Measurements from ENCODE around the gene GPC3.

Gene GPC3

DNA sequence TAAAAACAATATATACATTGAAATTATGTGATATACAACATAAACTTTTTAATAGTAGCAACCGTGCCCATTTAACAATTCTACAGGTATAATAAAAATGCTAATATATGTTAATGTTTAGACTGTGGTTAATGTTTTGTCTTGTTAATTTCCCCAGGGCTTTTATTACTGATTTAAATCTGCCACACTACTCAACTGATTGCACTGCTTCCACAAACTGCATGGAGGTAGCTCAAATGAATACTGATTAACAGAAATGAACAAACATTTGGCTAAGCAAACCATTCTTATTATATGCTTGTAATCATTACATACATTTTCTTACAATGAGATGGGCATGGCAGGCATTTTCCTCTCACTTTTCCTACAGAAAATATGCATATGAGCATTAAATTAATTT is 275.9 kb downstream of the GPC3 start:
- H3K4me1 Mint-ChIP-seq (ENCODE audit: low read depth) = no peaks in the 10 kb centered on the region
- no peak overlapping the region for H3K27ac Mint-ChIP-seq
- peaks cover 50% of the 10 kb centered on the region for H3K27me3 Mint-ChIP-seq
- H3K4me3 Mint-ChIP-seq = no peak overlapping the region
- DNase-seq = no peak
- H3K36me3 Mint-ChIP-seq (ENCODE audit: low read depth) = no peaks in the 10 kb centered on the region
- H3K9me3 Mint-ChIP-seq = no peaks in the 10 kb centered on the region

DNA sequence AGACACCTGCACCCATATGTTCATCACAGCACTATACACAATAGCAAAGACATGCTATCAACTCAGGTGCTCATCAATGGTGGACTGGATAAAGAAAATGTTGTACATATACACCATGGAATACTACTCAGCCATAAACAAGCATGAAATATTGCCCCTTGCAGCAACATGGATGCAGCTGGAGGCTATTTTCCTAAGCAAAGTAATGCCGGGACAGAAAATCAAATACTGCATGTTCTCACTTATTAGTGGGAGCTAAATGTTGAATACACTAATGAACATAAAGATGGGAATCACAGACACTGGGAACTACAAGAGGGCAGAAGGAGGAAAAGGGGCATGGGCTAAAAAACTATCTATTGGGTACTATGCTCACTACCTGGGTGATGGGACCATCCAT is 278.5 kb downstream of the GPC3 start:
- Mint-ChIP-seq H3K27me3 (peaks cover 54% of the 10 kb centered on the region), H3K36me3 (ENCODE audit: low read depth) (no peaks in the 10 kb centered on the region)

GRCh38 chrX:133702230-133702629 is 283.2 kb downstream of the GPC3 start:
- Mint-ChIP-seq H3K4me3 (no peak overlapping the region), H3K27ac (no peak overlapping the region), H3K27me3 (peaks cover 56% of the 10 kb centered on the region), H3K9me3 (no peaks in the 10 kb centered on the region), H3K36me3 (ENCODE audit: low read depth) (no peaks in the 10 kb centered on the region), H3K4me1 (ENCODE audit: low read depth) (no peaks in the 10 kb centered on the region)
- no peak for DNase-seq

More for the DNA sequence above, 278.5 kb downstream of the GPC3 start:
- H3K4me3 Mint-ChIP-seq = no peak overlapping the region
- no peaks in the 10 kb centered on the region for H3K9me3 Mint-ChIP-seq
- H3K27ac Mint-ChIP-seq = no peak overlapping the region
- no peak for DNase-seq
- no peaks in the 10 kb centered on the region for H3K4me1 Mint-ChIP-seq (ENCODE audit: low read depth)

GRCh38 chrX:133699023-133699728 is 286.2 kb downstream of the GPC3 start:
- H3K9me3 Mint-ChIP-seq = no peaks in the 10 kb centered on the region
- H3K36me3 Mint-ChIP-seq (ENCODE audit: low read depth) = no peaks in the 10 kb centered on the region
- no peak overlapping the region for H3K27ac Mint-ChIP-seq
- H3K4me1 Mint-ChIP-seq (ENCODE audit: low read depth) = no peaks in the 10 kb centered on the region
- peaks cover 44% of the 10 kb centered on the region for H3K27me3 Mint-ChIP-seq
- no peak for DNase-seq
- no peak overlapping the region for H3K4me3 Mint-ChIP-seq

DNA sequence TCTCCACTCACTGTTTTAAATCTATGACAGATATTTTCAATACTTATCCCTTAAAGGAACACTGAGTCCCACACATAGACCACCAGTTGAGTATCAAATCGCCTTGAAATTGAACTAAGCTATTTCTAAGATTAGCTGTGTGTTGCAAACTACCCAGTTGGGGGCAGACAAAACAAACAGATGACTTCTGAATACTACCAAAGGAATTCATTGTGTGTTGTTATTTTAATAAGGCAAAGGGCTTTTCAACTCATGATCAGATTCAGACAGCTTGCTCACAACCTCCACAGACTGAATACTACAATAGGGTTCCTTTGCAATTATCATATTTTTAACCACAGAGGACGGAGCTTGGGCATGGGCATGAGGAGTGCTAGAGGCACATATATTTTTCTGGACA is 287.1 kb downstream of the GPC3 start:
- no peaks in the 10 kb centered on the region for H3K9me3 Mint-ChIP-seq
- H3K4me3 Mint-ChIP-seq = no peak overlapping the region
- peaks cover 47% of the 10 kb centered on the region for H3K27me3 Mint-ChIP-seq
- no peak for DNase-seq
- no peak overlapping the region for H3K27ac Mint-ChIP-seq
- H3K36me3 Mint-ChIP-seq (ENCODE audit: low read depth) = no peaks in the 10 kb centered on the region
- no peaks in the 10 kb centered on the region for H3K4me1 Mint-ChIP-seq (ENCODE audit: low read depth)

GRCh38 chrX:133697656-133698055 is 287.7 kb downstream of the GPC3 start:
- Mint-ChIP-seq H3K27ac (no peak overlapping the region), H3K4me3 (no peak overlapping the region), H3K27me3 (peaks cover 44% of the 10 kb centered on the region), H3K9me3 (no peaks in the 10 kb centered on the region), H3K36me3 (ENCODE audit: low read depth) (no peaks in the 10 kb centered on the region), H3K4me1 (ENCODE audit: low read depth) (no peaks in the 10 kb centered on the region)
- no peak for DNase-seq

DNA sequence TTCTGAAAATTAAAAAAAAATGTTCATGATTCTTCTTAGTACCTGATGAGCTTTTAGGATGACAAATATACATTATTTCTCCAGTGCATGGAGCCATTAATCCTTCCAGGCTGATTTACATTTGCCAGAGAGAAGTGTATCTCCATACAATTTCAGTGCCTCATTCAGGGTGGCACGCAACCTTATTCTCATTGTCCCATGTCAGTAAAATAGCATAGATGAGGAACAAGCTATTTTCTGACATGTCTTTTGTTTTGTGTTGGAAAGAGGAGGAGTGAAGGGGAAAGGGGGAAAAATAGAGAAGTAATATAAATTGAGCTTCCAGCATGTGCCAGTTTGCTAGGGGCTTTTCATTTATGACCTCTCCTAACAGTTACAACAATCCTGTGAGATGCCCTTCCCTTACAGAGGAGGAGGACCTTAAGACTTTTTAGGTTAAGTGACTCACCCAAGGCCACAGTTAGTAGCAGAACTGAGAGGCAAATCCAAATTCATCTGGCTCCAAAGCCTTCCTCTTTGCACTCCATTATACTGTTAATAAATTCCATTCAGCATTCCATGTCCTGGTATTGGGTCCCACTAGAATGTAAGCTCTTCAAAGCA is 295.3 kb downstream of the GPC3 start:
- DNase-seq = no peak
- Mint-ChIP-seq H3K4me3 (no peak overlapping the region), H3K4me1 (ENCODE audit: low read depth) (no peaks in the 10 kb centered on the region), H3K27me3 (peaks cover 21% of the 10 kb centered on the region), H3K27ac (no peak overlapping the region), H3K36me3 (ENCODE audit: low read depth) (no peaks in the 10 kb centered on the region), H3K9me3 (no peaks in the 10 kb centered on the region)

GRCh38 chrX:133685822-133686221 is 299.6 kb downstream of the GPC3 start:
- Mint-ChIP-seq H3K4me1 (ENCODE audit: low read depth) (peaks cover 2% of the 10 kb centered on the region), H3K9me3 (no peaks in the 10 kb centered on the region), H3K4me3 (no peak overlapping the region), H3K36me3 (ENCODE audit: low read depth) (no peaks in the 10 kb centered on the region), H3K27ac (no peak overlapping the region), H3K27me3 (peaks cover 29% of the 10 kb centered on the region)
- no peak for DNase-seq

- Mint-ChIP-seq H3K4me1 (ENCODE audit: low read depth) (peaks cover 2% of the 10 kb centered on the region), H3K4me3 (no peak overlapping the region)
Measured at GRCh38 chrX:133681897-133682296, 303.5 kb downstream of the GPC3 start.

GRCh38 chrX:133681421-133681820 is 304.0 kb downstream of the GPC3 start:
- Mint-ChIP-seq H3K27ac (no peak overlapping the region), H3K36me3 (ENCODE audit: low read depth) (no peaks in the 10 kb centered on the region), H3K27me3 (peaks cover 50% of the 10 kb centered on the region), H3K4me1 (ENCODE audit: low read depth) (peaks cover 2% of the 10 kb centered on the region), H3K4me3 (no peak overlapping the region), H3K9me3 (no peaks in the 10 kb centered on the region)
- DNase-seq = no peak

More at GRCh38 chrX:133681897-133682296, 303.5 kb downstream of the GPC3 start:
- Mint-ChIP-seq H3K9me3 (no peaks in the 10 kb centered on the region), H3K27ac (no peak overlapping the region), H3K36me3 (ENCODE audit: low read depth) (no peaks in the 10 kb centered on the region), H3K27me3 (peaks cover 50% of the 10 kb centered on the region)
- no peak for DNase-seq

DNA sequence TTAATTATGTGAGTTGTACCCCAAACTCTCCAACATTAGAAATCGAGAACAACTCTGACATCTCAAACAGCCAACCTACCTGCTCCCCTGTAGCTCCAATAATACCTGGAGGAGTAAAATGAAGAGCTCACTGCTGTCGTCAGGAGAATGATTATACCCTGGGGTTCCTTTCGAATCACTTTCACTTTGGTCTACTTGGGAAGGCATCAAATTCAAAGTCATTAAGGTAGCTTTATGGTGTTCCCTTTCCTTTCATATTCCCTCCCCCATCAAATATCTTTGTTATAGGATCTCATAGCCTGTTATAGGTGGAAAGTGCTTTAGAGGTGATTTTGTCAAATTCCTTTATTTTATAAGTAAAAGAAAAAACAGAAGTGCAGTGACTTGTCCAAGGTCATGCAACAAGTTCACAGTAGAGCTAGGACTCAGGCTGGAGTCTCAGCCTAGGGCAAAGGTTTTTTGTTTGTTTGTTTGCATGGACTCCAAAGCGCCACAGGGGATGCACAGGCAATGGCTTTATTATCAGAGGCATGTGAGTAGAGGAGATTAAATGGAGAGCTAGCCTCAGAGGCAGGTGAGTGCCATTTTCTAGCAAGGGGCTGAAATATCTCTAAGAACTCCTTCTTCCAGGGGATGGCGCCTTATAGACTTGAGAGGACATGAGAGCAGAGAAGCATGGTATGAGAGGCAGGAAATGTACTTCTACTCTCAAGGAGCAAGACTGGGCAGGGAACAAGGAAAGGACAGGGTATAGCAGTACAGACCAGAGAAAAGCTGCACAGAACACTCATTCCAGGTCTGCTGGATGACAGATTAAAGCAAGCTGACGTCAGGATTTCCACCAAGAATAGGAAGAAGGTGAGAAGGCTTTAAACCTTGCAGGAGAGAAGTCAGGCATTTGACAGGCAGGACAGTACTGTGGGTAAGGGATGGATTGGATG is 308.0 kb downstream of the GPC3 start:
- Mint-ChIP-seq H3K4me3 (no peak overlapping the region), H3K27ac (no peak overlapping the region), H3K4me1 (ENCODE audit: low read depth) (peaks cover 2% of the 10 kb centered on the region), H3K27me3 (peaks cover 37% of the 10 kb centered on the region), H3K9me3 (no peaks in the 10 kb centered on the region), H3K36me3 (ENCODE audit: low read depth) (no peaks in the 10 kb centered on the region)
- DNase-seq = no peak

GRCh38 chrX:133676344-133677122 is 308.9 kb downstream of the GPC3 start:
- no peak overlapping the region for H3K27ac Mint-ChIP-seq

GRCh38 chrX:133674726-133675470 is 310.5 kb downstream of the GPC3 start:
- H3K9me3 Mint-ChIP-seq = no peaks in the 10 kb centered on the region
- H3K4me3 Mint-ChIP-seq = no peak overlapping the region
- no peak for DNase-seq
- H3K27me3 Mint-ChIP-seq = peaks cover 40% of the 10 kb centered on the region
- no peaks in the 10 kb centered on the region for H3K36me3 Mint-ChIP-seq (ENCODE audit: low read depth)
- H3K4me1 Mint-ChIP-seq (ENCODE audit: low read depth) = no peaks in the 10 kb centered on the region
- H3K27ac Mint-ChIP-seq = no peak overlapping the region

More at GRCh38 chrX:133676344-133677122, 308.9 kb downstream of the GPC3 start:
- Mint-ChIP-seq H3K4me1 (ENCODE audit: low read depth) (peaks cover 2% of the 10 kb centered on the region), H3K4me3 (no peak overlapping the region), H3K9me3 (no peaks in the 10 kb centered on the region), H3K36me3 (ENCODE audit: low read depth) (no peaks in the 10 kb centered on the region), H3K27me3 (peaks cover 32% of the 10 kb centered on the region)
- DNase-seq = no peak

Measured in activated T-cell treated with anti-CD3 and anti-CD28 coated beads, Interleukin-2, amount 50 U/mL, for 24 hours (primary cell).